HG02943 (cell line): ENCODE measurements around the gene LFNG.

Experiments used
- ATAC-seq: cut with Tn5 transposase; IDR thresholded peaks from one replicate; pipeline ENCODE4 v1.9.1; 2021; ENCODE audit warnings: mild to moderate bottlenecking, low read depth, moderate library complexity; ENCODE audit not compliant: unreplicated experiment

LFNG gene

GRCh38 chr7:2519119-2519930 lies at the start of gene LFNG:
TSS of gene LFNG (plus strand) at chr7:2519774. CDS start at chr7:2519862, 88 bp downstream.
- peak; percentile 71 for ATAC-seq

- no peak for ATAC-seq
Measured at GRCh38 chr7:2470204-2471021, 49.2 kb upstream of the LFNG start.

- ATAC-seq: no peak
Measured at GRCh38 chr7:2471022-2471329, 48.6 kb upstream of the LFNG start.

GRCh38 chr7:2471396-2471795 lies 48.2 kb upstream of the LFNG start:
- ATAC-seq: no peak

GRCh38 chr7:2472739-2473138 lies 46.8 kb upstream of the LFNG start:
- no peak for ATAC-seq

GRCh38 chr7:2473496-2474180 lies 45.9 kb upstream of the LFNG start:
- no peak for ATAC-seq

- no peak for ATAC-seq
Measured at GRCh38 chr7:2474224-2474623, 45.4 kb upstream of the LFNG start.

- ATAC-seq: no peak
Measured at GRCh38 chr7:2474813-2475677, 44.5 kb upstream of the LFNG start.

- no peak for ATAC-seq
Measured at GRCh38 chr7:2475678-2476015, 43.9 kb upstream of the LFNG start.

GRCh38 chr7:2476298-2476697 lies 43.3 kb upstream of the LFNG start, which contains the start of gene GRIFIN:
TSS of gene GRIFIN (minus strand) at chr7:2476398. CDS start at chr7:2476383, 15 bp downstream.
- no peak for ATAC-seq

GRCh38 chr7:2476776-2477446 lies 42.7 kb upstream of the LFNG start:
- ATAC-seq: no peak

- no peak for ATAC-seq
Measured at GRCh38 chr7:2477447-2478398, 41.9 kb upstream of the LFNG start.

GRCh38 chr7:2478399-2478785 lies 41.2 kb upstream of the LFNG start:
- no peak for ATAC-seq

- no peak for ATAC-seq
Measured at GRCh38 chr7:2478800-2479199, 40.8 kb upstream of the LFNG start.

GRCh38 chr7:2479276-2480069 lies 40.1 kb upstream of the LFNG start:
- no peak for ATAC-seq

- no peak for ATAC-seq
Measured at GRCh38 chr7:2480070-2480408, 39.5 kb upstream of the LFNG start.

- no peak for ATAC-seq
Measured at GRCh38 chr7:2481195-2481594, 38.4 kb upstream of the LFNG start.
